ENCODE measurements around the gene PCIF1. TPM values are rescaled to one million over a fixed set of nuclear protein-coding genes. Genes with fewer than 3 reads are reported as not detected.
A peak's percentile ranks its signal among the peaks of the same experiment; 100 is the strongest.
"Not testable (repeated sequence)": the region's sequence is repeated elsewhere in the genome, so short reads cannot be mapped to it uniquely, and the experiment has no call there.

Gene PCIF1
- total RNA-seq, 1 donor from 2014 or later = 37.8 TPM

DNA sequence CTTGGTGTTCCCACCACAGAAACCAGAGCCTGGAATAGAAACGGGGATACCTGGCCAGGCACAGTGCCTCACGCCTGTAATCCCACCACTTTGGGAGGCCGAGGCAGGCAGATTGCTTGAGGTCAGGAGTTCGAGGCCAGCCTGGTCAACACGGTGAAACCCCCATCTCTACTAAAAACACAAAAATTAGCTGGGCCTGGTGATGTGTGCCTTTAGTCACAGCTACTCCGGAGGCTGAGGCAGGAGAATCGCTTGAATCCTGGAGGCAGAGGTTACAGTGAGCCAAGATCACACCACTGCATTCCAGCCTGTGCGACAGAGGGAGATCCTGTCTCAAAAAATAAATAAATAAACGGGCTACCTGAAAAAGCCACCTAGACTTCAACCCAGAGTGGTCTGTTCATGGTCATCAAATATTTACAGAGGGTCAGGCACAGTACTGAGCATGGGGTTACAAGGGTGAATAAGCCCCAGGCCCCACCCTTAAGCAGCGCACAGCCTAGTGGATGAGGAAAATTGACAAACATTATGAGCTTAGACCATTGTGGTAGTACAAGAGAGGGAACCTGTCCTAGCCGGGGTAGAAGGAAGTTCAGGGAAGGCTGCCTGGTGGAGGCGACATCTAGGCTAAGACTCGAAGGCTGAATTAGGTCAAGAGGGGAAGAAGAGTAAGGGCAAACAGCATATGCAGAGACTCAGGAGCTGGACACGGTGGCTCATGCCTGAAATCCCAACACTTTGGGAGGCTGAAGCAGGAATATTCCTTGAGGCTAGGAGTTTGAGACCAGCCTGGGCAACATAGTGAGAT, 7.2 kb upstream of the PCIF1 start:
- TF ChIP-seq, protein P1, sequence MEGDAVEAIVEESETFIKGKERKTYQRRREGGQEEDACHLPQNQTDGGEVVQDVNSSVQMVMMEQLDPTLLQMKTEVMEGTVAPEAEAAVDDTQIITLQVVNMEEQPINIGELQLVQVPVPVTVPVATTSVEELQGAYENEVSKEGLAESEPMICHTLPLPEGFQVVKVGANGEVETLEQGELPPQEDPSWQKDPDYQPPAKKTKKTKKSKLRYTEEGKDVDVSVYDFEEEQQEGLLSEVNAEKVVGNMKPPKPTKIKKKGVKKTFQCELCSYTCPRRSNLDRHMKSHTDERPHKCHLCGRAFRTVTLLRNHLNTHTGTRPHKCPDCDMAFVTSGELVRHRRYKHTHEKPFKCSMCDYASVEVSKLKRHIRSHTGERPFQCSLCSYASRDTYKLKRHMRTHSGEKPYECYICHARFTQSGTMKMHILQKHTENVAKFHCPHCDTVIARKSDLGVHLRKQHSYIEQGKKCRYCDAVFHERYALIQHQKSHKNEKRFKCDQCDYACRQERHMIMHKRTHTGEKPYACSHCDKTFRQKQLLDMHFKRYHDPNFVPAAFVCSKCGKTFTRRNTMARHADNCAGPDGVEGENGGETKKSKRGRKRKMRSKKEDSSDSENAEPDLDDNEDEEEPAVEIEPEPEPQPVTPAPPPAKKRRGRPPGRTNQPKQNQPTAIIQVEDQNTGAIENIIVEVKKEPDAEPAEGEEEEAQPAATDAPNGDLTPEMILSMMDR (IDR thresholded peaks at IDR 0.05; ENCODE audit: unreplicated experiment) = no peak
- H3K27me3 Mint-ChIP-seq = no peaks in the 10 kb centered on the region
- H3K36me3 Mint-ChIP-seq (ENCODE audit: insufficient read depth) = peaks cover 2% of the 10 kb centered on the region
- no peak overlapping the region for H3K27ac Mint-ChIP-seq
- peaks cover 8% of the 10 kb centered on the region for H3K4me1 Mint-ChIP-seq (ENCODE audit: low read depth)
- no peak overlapping the region for H3K4me3 Mint-ChIP-seq (ENCODE audit: low read depth)
- no peaks in the 10 kb centered on the region for H3K9me3 Mint-ChIP-seq (ENCODE audit: low read depth)
- no peak for DNase-seq (ENCODE audit: low spot score, unreplicated experiment)

DNA sequence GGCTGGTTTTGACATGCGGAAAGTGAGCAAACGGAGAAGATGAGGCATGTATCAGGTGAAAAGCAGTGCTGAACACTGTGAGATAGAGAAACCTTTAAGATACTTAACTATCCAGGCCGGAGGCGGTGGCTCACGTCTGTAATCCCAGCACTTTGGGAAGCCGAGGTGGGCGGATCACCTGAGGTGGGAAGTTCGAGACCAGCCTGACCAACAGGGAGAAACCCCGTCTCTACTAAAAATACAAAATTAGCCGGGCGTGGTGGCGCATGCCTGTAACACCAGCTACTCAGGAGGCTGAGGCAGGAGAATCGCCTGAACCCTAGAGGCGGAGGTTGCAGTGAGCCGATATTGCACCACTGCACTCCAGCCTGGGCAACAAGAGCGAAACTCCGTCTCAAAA, 2.8 kb upstream of the PCIF1 start:
- not testable (repeated sequence) for H3K27ac Mint-ChIP-seq; H3K36me3 Mint-ChIP-seq (ENCODE audit: insufficient read depth); H3K4me3 Mint-ChIP-seq (ENCODE audit: low read depth); H3K27me3 Mint-ChIP-seq; H3K9me3 Mint-ChIP-seq (ENCODE audit: low read depth); DNase-seq (ENCODE audit: low spot score, unreplicated experiment)
- peaks cover 21% of the 10 kb centered on the region for H3K4me1 Mint-ChIP-seq (ENCODE audit: low read depth)

DNA sequence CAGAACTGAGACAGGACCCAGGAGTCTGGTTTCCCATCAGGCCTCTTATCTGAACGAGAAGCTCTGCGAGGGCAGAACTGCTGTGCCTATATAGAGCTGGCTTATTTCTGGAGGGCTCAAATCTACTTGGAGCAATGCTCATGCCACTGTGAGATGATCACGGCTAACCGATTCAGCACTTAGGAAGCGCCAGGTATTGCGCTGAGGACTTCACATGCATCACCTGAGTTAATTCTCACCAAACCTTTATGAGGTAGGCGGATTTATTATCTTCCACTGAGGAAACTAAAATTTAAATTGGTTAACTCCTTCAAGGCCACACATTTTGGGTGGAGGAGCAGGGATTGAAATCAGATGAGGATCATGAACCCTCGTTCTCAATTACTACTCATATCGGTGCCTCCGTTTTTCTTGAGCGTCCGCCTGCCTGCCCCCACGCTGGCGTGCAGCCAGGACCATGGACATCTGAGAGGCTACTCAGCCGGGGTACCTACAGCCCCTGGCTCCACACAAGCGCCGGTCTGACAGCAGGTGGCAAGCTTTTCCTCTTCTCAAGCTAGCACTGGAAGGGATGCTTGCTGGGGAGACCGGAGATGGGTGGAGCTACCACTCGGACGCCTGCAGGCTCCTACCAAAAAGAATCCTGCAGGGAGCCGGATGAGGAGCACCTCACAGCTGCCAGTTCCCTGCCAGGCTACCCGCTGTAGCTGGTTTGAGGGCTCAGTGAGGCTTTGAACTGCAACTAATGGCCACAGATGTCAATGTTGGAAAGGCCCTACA, 1.0 kb upstream of the PCIF1 start:
- H3K4me3 Mint-ChIP-seq (ENCODE audit: low read depth) = peak overlapping the region; percentile 98
- TF ChIP-seq, protein P1 (IDR thresholded peaks at IDR 0.05; ENCODE audit: unreplicated experiment) = peak; percentile 28
- peaks cover 10% of the 10 kb centered on the region for H3K36me3 Mint-ChIP-seq (ENCODE audit: insufficient read depth)
- DNase-seq (ENCODE audit: low spot score, unreplicated experiment) = peak; percentile 43
- no peaks in the 10 kb centered on the region for H3K9me3 Mint-ChIP-seq (ENCODE audit: low read depth)
- H3K27me3 Mint-ChIP-seq = no peaks in the 10 kb centered on the region
- H3K4me1 Mint-ChIP-seq (ENCODE audit: low read depth) = peaks cover 16% of the 10 kb centered on the region
- H3K27ac Mint-ChIP-seq = peak overlapping the region; percentile 99

DNA sequence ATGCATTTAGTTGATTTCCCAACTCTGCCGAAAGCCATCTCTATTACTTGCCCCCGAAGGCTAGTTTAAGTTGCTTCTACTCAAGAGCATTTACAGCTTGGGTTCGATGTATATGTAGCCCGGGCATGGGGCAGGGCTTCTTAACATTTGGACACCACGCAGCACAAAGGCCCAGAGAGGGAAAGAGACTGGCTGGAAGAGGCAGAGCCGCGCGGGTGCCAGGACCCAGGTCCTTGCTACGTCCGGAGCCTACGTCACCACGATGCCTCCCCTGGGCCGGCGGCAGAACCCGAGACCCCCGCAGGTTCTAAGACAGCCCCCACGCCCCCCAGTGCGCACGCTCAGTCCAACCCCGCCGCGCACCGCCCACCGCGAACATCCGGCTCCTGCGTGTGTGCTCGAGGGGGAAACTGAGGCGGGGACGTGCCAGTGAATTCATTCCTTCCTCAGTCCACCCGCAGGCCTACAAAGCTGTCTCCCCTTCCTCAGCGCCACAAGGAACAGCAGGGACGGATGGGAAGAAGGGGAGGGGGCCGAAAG, 367 bp upstream of the PCIF1 start:
- H3K9me3 Mint-ChIP-seq (ENCODE audit: low read depth) = no peaks in the 10 kb centered on the region
- peaks cover 16% of the 10 kb centered on the region for H3K4me1 Mint-ChIP-seq (ENCODE audit: low read depth)
- TF ChIP-seq, protein P1 (IDR thresholded peaks at IDR 0.05; ENCODE audit: unreplicated experiment) = no peak
- H3K4me3 Mint-ChIP-seq (ENCODE audit: low read depth) = peak overlapping the region; percentile 98
- no peaks in the 10 kb centered on the region for H3K27me3 Mint-ChIP-seq
- H3K27ac Mint-ChIP-seq = peak overlapping the region; percentile 99
- no peak for DNase-seq (ENCODE audit: low spot score, unreplicated experiment)
- H3K36me3 Mint-ChIP-seq (ENCODE audit: insufficient read depth) = peaks cover 11% of the 10 kb centered on the region

DNA sequence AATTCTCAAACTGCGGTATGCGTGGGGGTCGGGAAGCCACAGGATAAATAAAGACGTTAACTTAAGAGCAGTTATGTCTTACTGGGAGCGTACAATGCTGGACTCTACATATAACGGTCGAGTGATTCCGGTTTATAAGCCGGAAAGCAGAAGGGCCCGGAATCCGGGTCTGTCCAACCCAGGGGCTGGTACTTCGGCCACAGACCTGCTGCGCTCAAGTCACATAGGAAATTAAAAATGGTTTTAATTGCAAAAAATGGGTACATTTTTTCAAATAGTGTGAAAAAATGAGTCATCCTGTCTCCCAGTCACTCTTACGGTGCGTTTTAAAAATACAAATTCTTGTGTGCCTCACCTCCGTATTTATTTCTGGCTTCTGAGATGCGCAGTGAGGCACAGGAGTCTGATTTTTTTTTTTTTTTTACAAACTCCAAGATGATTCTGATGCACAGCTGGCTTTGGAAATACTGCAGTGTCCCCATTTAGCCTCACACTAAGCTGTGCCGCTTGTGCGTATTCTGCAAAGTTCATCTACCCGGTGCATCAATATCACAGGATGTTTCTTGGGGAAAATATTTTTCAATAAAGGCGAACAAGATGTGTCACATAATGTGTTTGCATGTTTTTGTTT, 1.0 kb downstream of the PCIF1 start:
- H3K4me1 Mint-ChIP-seq (ENCODE audit: low read depth) = peaks cover 16% of the 10 kb centered on the region
- no peaks in the 10 kb centered on the region for H3K9me3 Mint-ChIP-seq (ENCODE audit: low read depth)
- peak overlapping the region; percentile 85 for H3K4me3 Mint-ChIP-seq (ENCODE audit: low read depth)
- no peaks in the 10 kb centered on the region for H3K27me3 Mint-ChIP-seq
- TF ChIP-seq, protein P1 (IDR thresholded peaks at IDR 0.05; ENCODE audit: unreplicated experiment) = no peak
- H3K36me3 Mint-ChIP-seq (ENCODE audit: insufficient read depth) = peaks cover 16% of the 10 kb centered on the region
- H3K27ac Mint-ChIP-seq = peak overlapping the region; percentile 95
- no peak for DNase-seq (ENCODE audit: low spot score, unreplicated experiment)
